GM12891 (cell line): Measurements from ENCODE around the gene SPACA6. TPM values are rescaled to one million over a fixed set of nuclear protein-coding genes. Genes with fewer than 3 reads are reported as not detected.
A peak's percentile ranks its signal among the peaks of the same experiment; 100 is the strongest.
"Not testable (repeated sequence)": the region's sequence is repeated elsewhere in the genome, so short reads cannot be mapped to it uniquely, and the experiment has no call there.

Experiments
- DNase-seq: peaks from one replicate; pipeline ENCODE4 v3.0.0; 2011; ENCODE audit warnings: low spot score; ENCODE audit not compliant: insufficient read length
- FAIRE-seq: peaks from 2 replicates; lab custom pipeline; 2011; peaks lifted over from hg19 to GRCh38; lab: Jason Lieb, UNC
- PAX5 ChIP-seq: IDR thresholded peaks from 2 replicates; pipeline ENCODE4 v1.6.1; 2011; ENCODE audit warnings: low read length, moderate library complexity, mild to moderate bottlenecking; ENCODE audit not compliant: insufficient read depth, severe bottlenecking
- POLR2A ChIP-seq: IDR thresholded peaks from 2 replicates; pipeline ENCODE4 v1.6.1; 2011; ENCODE audit warnings: low read depth, low read length, control low read depth
- POLR2AphosphoS5 ChIP-seq: IDR thresholded peaks from 2 replicates; pipeline ENCODE4 v1.6.1; 2011; ENCODE audit warnings: low read depth, low read length, control low read depth
- POU2F2 ChIP-seq: IDR thresholded peaks from 2 replicates; pipeline ENCODE4 v1.6.1; 2011; ENCODE audit warnings: low read depth, mild to moderate bottlenecking, control low read depth, low read length, moderate library complexity
- SPI1 ChIP-seq: IDR thresholded peaks from 2 replicates; pipeline ENCODE4 v1.6.1; 2011; ENCODE audit warnings: low read depth, low read length, control low read depth
- TAF1 ChIP-seq: IDR thresholded peaks from 2 replicates; pipeline ENCODE4 v1.6.1; 2011; ENCODE audit warnings: low read depth, low read length, control low read depth
- polyA plus RNA-seq: library from polyadenylated mRNA; unstranded; fragments of >200 nt; gene quantifications from one replicate; pipeline ENCODE4 v1.2.1, GENCODE V29; 2012; ENCODE audit warnings: low read depth, missing spikeins, inconsistent platforms; ENCODE audit not compliant: missing spikeins

The SPACA6 gene
- polyA plus RNA-seq: 2.9 TPM

GRCh38 chr19:51693260-51693659, at the start of gene SPACA6:
SPACA6 (plus strand) TSS chr19:51693330; CDS start chr19:51693527, 197 bp downstream.
- FAIRE-seq (no peak), DNase-seq (no peak)
- TF ChIP-seq PAX5: no peak
- TF ChIP-seq POU2F2: no peak
- TF ChIP-seq TAF1: no peak
- no peak for TF ChIP-seq SPI1
- TF ChIP-seq POLR2AphosphoS5: no peak
- TF ChIP-seq POLR2A: no peak

- FAIRE-seq: no peak
- TF ChIP-seq POLR2AphosphoS5 (no peak), TAF1 (no peak), SPI1 (no peak), PAX5 (no peak), POLR2A (no peak), POU2F2 (no peak)
- no peak for DNase-seq
These were observed 48.4 kb upstream of the SPACA6 start for GRCh38 chr19:51644636-51645271.

GRCh38 chr19:51646730-51647129, 46.4 kb upstream of the SPACA6 start, which contains the start of gene SIGLEC14:
SIGLEC14 (minus strand) TSS chr19:51646825; CDS start chr19:51646759, 66 bp downstream.
- FAIRE-seq: peak; percentile 90
- not testable (repeated sequence) for DNase-seq

GRCh38 chr19:51647318-51647717, 45.8 kb upstream of the SPACA6 start:
- TF ChIP-seq POLR2AphosphoS5 (no peak), POLR2A (no peak), SPI1 (no peak), TAF1 (no peak), POU2F2 (no peak), PAX5 (no peak)
- peak; percentile 13 for FAIRE-seq
- DNase-seq: no peak

GRCh38 chr19:51651216-51651846, 41.8 kb upstream of the SPACA6 start:
- FAIRE-seq (peak; percentile 88), DNase-seq (no peak)
- peak; percentile 93 for TF ChIP-seq SPI1
- TF ChIP-seq TAF1: no peak
- TF ChIP-seq POU2F2: peak; percentile 17; the same call in 1 of the 2 replicates
- no peak for TF ChIP-seq PAX5
- TF ChIP-seq POLR2AphosphoS5: no peak
- TF ChIP-seq POLR2A: no peak

GRCh38 chr19:51652266-51652665, 40.9 kb upstream of the SPACA6 start:
- no peak for TF ChIP-seq POLR2A
- TF ChIP-seq SPI1: peak; percentile 73
- no peak for DNase-seq
- no peak for FAIRE-seq

- FAIRE-seq (peak; percentile 45), DNase-seq (no peak)
- TF ChIP-seq SPI1 (no peak), POLR2AphosphoS5 (no peak), POLR2A (no peak), TAF1 (no peak), POU2F2 (no peak), PAX5 (no peak)
These were observed 40.0 kb upstream of the SPACA6 start for GRCh38 chr19:51653162-51653561.

GRCh38 chr19:51654783-51655182, 38.3 kb upstream of the SPACA6 start:
- TF ChIP-seq PAX5 (no peak), POLR2AphosphoS5 (no peak), POLR2A (no peak), SPI1 (no peak)
- FAIRE-seq (no peak), DNase-seq (no peak)

- no peak for TF ChIP-seq POLR2A
- TF ChIP-seq POU2F2: no peak
- TF ChIP-seq TAF1: no peak
- peak; percentile 26 for FAIRE-seq
- no peak for DNase-seq
These were observed 32.0 kb upstream of the SPACA6 start for GRCh38 chr19:51660975-51661600.

GRCh38 chr19:51663650-51664049, 29.5 kb upstream of the SPACA6 start:
- no peak for TF ChIP-seq TAF1
- TF ChIP-seq PAX5: no peak
- no peak for TF ChIP-seq SPI1
- TF ChIP-seq POLR2AphosphoS5: no peak
- TF ChIP-seq POLR2A: no peak
- no peak for TF ChIP-seq POU2F2
- no peak for FAIRE-seq
- no peak for DNase-seq
